WTC11 (cell line): Measurements from ENCODE around the gene SLK. TPM values are rescaled to one million over a fixed set of nuclear protein-coding genes. Genes with fewer than 3 reads are reported as not detected.
A peak's percentile ranks its signal among the peaks of the same experiment; 100 is the strongest.

Source experiments
- ATF6 ChIP-seq: sonication (generic); formaldehyde crosslinking; IDR thresholded peaks from 2 replicates; pipeline ENCODE4 v1.8.1; 2023; ENCODE audit warnings: mild to moderate bottlenecking, missing genetic modification reagents
- CBFB ChIP-seq: sonication (generic); formaldehyde crosslinking; IDR thresholded peaks from 2 replicates; pipeline ENCODE4 v1.8.1; 2022; ENCODE audit warnings: mild to moderate bottlenecking, low read depth, missing genetic modification reagents
- CREB1 ChIP-seq: sonication (generic); formaldehyde crosslinking; IDR thresholded peaks from 2 replicates; pipeline ENCODE4 v1.8.0; 2023; ENCODE audit warnings: mild to moderate bottlenecking, missing genetic modification reagents
- E2F4 ChIP-seq: sonication (generic); formaldehyde crosslinking; IDR thresholded peaks from 2 replicates; pipeline ENCODE4 v1.8.1; 2022; ENCODE audit warnings: low read depth, mild to moderate bottlenecking, moderate library complexity, missing genetic modification reagents, borderline replicate concordance
- GTF2I ChIP-seq: fragments of 250-450 bp; sonication (Bioruptor Pico); conservative IDR thresholded peaks from 2 replicates; pipeline ENCODE4 v1.4.0; 2021; ENCODE audit warnings: mild to moderate bottlenecking
- MAX ChIP-seq: sonication (generic); formaldehyde crosslinking; IDR thresholded peaks from 2 replicates; pipeline ENCODE4 v1.8.0; 2022; ENCODE audit warnings: mild to moderate bottlenecking, missing genetic modification reagents
- NFE2L1 ChIP-seq: sonication (generic); formaldehyde crosslinking; IDR thresholded peaks from 2 replicates; pipeline ENCODE4 v1.8.1; 2023; ENCODE audit warnings: missing genetic modification reagents
- NFYB ChIP-seq: sonication (generic); formaldehyde crosslinking; conservative IDR thresholded peaks from 2 replicates; pipeline ENCODE4 v1.8.0; 2022; ENCODE audit warnings: low read depth, missing genetic modification reagents
- PREB ChIP-seq: sonication (generic); formaldehyde crosslinking; IDR thresholded peaks from 2 replicates; pipeline ENCODE4 v1.8.1; 2022; ENCODE audit warnings: mild to moderate bottlenecking, missing genetic modification reagents, moderate library complexity, borderline replicate concordance
- SP1 ChIP-seq: sonication (generic); formaldehyde crosslinking; conservative IDR thresholded peaks from 2 replicates; pipeline ENCODE4 v1.8.1; 2022; ENCODE audit warnings: missing genetic modification reagents
- TEAD1 ChIP-seq: sonication (generic); formaldehyde crosslinking; IDR thresholded peaks from 2 replicates; pipeline ENCODE4 v1.8.0; 2022; ENCODE audit warnings: mild to moderate bottlenecking, missing genetic modification reagents
- ZMAT4 ChIP-seq: fragments of 250-450 bp; sonication (Bioruptor Pico); IDR thresholded peaks from 2 replicates; pipeline ENCODE4 v1.9.0; 2021; ENCODE audit warnings: mild to moderate bottlenecking
- ZNF121 ChIP-seq: sonication (generic); formaldehyde crosslinking; IDR thresholded peaks from 2 replicates; pipeline ENCODE4 v1.8.0; 2023; ENCODE audit warnings: missing genetic modification reagents
- ZNF219 ChIP-seq: sonication (generic); formaldehyde crosslinking; IDR thresholded peaks from 2 replicates; pipeline ENCODE4 v1.8.0; 2023; ENCODE audit warnings: missing genetic modification reagents, mild to moderate bottlenecking, borderline replicate concordance
- ZNF263 ChIP-seq: sonication (generic); formaldehyde crosslinking; IDR thresholded peaks from 2 replicates; pipeline ENCODE4 v1.8.1; 2022; ENCODE audit warnings: low read depth, mild to moderate bottlenecking, moderate library complexity, missing genetic modification reagents
- ZNF512 ChIP-seq: sonication (generic); formaldehyde crosslinking; IDR thresholded peaks from 2 replicates; pipeline ENCODE4 v1.8.1; 2022; ENCODE audit warnings: missing genetic modification reagents, borderline replicate concordance
- ZSCAN18 ChIP-seq: fragments of 250-450 bp; sonication (Bioruptor Pico); IDR thresholded peaks from 2 replicates; pipeline ENCODE4 v2.1.2; 2022; ENCODE audit warnings: mild to moderate bottlenecking, moderate library complexity
- total RNA-seq: library from RNA; stranded (reverse); gene quantifications from 3 replicates; pipeline ENCODE4 v1.2.3, GENCODE V29; 2021
- TF ChIP-seq, protein P1 (sequence below): fragments of 250-450 bp; sonication (Bioruptor Pico); IDR thresholded peaks from 2 replicates; pipeline ENCODE4 v1.9.0; 2021; ENCODE audit warnings: mild to moderate bottlenecking, borderline replicate concordance
- TF ChIP-seq, protein P2 (sequence below): sonication (generic); formaldehyde crosslinking; IDR thresholded peaks from 2 replicates; pipeline ENCODE4 v1.8.0; 2023; ENCODE audit warnings: missing genetic modification reagents, mild to moderate bottlenecking, borderline replicate concordance

Gene SLK
- total RNA-seq, 1 experiment from 2014 or later = 19.2 TPM

DNA sequence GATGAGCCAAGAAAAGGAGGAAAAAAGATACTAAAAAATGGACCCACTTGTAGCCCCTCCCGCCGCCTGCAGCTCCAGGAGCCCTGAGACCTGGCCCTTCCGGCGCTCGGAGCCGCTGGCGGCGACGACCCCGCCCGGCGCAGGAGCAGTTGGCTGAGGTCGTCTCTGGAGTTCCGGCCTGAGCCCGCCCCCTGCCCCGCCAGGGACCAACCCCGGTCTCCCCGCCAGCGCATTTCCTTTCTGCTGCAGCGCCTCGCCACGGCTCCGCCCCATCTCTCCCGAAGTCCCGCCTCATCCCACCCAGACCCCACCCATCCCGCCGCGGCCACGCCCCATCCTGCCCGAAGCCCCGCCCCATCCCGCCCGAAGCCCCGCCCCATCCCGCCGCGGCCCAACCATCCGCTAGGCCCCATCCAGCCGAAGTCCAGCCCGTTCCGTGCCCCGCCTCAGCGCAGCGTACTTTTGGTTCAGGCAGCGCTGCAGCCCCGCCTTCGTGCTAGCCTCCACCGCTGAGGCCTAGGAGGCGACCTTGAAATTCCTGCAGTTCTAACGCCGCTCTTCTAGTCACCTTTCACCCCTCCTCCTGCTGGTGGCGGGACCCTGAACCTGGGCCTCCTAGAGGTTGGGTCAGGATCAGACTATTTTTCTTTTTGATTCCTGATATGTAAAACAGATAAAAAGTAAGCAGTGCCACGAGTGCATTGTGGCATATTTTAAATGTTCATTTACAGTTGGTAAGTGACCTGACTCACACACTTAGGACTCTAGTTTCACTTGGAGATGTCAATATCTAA lies 48.7 kb upstream of the SLK start, which contains the start of gene STN1 (continued):
- TF ChIP-seq, protein P1, sequence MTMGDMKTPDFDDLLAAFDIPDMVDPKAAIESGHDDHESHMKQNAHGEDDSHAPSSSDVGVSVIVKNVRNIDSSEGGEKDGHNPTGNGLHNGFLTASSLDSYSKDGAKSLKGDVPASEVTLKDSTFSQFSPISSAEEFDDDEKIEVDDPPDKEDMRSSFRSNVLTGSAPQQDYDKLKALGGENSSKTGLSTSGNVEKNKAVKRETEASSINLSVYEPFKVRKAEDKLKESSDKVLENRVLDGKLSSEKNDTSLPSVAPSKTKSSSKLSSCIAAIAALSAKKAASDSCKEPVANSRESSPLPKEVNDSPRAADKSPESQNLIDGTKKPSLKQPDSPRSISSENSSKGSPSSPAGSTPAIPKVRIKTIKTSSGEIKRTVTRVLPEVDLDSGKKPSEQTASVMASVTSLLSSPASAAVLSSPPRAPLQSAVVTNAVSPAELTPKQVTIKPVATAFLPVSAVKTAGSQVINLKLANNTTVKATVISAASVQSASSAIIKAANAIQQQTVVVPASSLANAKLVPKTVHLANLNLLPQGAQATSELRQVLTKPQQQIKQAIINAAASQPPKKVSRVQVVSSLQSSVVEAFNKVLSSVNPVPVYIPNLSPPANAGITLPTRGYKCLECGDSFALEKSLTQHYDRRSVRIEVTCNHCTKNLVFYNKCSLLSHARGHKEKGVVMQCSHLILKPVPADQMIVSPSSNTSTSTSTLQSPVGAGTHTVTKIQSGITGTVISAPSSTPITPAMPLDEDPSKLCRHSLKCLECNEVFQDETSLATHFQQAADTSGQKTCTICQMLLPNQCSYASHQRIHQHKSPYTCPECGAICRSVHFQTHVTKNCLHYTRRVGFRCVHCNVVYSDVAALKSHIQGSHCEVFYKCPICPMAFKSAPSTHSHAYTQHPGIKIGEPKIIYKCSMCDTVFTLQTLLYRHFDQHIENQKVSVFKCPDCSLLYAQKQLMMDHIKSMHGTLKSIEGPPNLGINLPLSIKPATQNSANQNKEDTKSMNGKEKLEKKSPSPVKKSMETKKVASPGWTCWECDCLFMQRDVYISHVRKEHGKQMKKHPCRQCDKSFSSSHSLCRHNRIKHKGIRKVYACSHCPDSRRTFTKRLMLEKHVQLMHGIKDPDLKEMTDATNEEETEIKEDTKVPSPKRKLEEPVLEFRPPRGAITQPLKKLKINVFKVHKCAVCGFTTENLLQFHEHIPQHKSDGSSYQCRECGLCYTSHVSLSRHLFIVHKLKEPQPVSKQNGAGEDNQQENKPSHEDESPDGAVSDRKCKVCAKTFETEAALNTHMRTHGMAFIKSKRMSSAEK = no peak
- peak; percentile 76 for TF ChIP-seq SP1 (CRISPR knock-in tag)
- TF ChIP-seq CREB1 (CRISPR knock-in tag) = no peak
- TF ChIP-seq NFE2L1 (CRISPR knock-in tag) = no peak
- no peak for TF ChIP-seq GTF2I (CRISPR knock-in tag)
- no peak for TF ChIP-seq CBFB (CRISPR knock-in tag)
- TF ChIP-seq ATF6 (CRISPR knock-in tag) = no peak
- TF ChIP-seq TEAD1 (CRISPR knock-in tag) = no peak; the same call in 1 of the 2 replicates
- TF ChIP-seq ZSCAN18 (CRISPR knock-in tag) = no peak
- no peak for TF ChIP-seq ZNF219 (CRISPR knock-in tag)
- no peak for TF ChIP-seq ZNF263 (CRISPR knock-in tag)
- peak; percentile 67; the same call in 1 of the 2 replicates for TF ChIP-seq MAX (CRISPR knock-in tag)
- TF ChIP-seq PREB (CRISPR knock-in tag) = no peak
- no peak for TF ChIP-seq ZNF512
- no peak for TF ChIP-seq ZMAT4 (CRISPR knock-in tag)
- TF ChIP-seq E2F4 (CRISPR knock-in tag) = no peak
- no peak for TF ChIP-seq NFYB (CRISPR knock-in tag)
- TF ChIP-seq, protein P2, sequence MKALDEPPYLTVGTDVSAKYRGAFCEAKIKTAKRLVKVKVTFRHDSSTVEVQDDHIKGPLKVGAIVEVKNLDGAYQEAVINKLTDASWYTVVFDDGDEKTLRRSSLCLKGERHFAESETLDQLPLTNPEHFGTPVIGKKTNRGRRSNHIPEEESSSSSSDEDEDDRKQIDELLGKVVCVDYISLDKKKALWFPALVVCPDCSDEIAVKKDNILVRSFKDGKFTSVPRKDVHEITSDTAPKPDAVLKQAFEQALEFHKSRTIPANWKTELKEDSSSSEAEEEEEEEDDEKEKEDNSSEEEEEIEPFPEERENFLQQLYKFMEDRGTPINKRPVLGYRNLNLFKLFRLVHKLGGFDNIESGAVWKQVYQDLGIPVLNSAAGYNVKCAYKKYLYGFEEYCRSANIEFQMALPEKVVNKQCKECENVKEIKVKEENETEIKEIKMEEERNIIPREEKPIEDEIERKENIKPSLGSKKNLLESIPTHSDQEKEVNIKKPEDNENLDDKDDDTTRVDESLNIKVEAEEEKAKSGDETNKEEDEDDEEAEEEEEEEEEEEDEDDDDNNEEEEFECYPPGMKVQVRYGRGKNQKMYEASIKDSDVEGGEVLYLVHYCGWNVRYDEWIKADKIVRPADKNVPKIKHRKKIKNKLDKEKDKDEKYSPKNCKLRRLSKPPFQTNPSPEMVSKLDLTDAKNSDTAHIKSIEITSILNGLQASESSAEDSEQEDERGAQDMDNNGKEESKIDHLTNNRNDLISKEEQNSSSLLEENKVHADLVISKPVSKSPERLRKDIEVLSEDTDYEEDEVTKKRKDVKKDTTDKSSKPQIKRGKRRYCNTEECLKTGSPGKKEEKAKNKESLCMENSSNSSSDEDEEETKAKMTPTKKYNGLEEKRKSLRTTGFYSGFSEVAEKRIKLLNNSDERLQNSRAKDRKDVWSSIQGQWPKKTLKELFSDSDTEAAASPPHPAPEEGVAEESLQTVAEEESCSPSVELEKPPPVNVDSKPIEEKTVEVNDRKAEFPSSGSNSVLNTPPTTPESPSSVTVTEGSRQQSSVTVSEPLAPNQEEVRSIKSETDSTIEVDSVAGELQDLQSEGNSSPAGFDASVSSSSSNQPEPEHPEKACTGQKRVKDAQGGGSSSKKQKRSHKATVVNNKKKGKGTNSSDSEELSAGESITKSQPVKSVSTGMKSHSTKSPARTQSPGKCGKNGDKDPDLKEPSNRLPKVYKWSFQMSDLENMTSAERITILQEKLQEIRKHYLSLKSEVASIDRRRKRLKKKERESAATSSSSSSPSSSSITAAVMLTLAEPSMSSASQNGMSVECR (CRISPR knock-in tag) = peak; percentile 10; the same call in 1 of the 2 replicates
- TF ChIP-seq ZNF121 = no peak
